ENCODE results near the gene PPCS. TPM values are rescaled to one million over a fixed set of nuclear protein-coding genes. Genes with fewer than 3 reads are reported as not detected.
A peak's percentile ranks its signal among the peaks of the same experiment; 100 is the strongest.

The PPCS gene
- total and polyA plus RNA-seq, 2 donors (not counting 3 experiments of a cell fraction or from before 2014, with no cell fraction given): 31.7 to 32.6 TPM

DNA sequence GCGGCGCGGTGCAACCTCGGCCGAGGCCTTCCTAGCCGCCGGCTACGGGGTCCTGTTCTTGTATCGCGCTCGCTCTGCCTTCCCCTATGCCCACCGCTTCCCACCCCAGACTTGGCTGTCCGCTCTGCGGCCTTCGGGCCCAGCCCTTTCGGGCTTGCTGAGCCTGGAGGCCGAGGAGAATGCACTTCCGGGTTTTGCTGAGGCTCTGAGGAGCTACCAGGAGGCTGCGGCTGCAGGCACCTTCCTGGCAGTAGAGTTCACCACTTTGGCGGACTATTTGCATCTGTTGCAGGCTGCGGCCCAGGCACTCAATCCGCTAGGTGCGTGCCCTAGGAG, 379 bp downstream of the PPCS start:
- TF ChIP-seq, protein P1, sequence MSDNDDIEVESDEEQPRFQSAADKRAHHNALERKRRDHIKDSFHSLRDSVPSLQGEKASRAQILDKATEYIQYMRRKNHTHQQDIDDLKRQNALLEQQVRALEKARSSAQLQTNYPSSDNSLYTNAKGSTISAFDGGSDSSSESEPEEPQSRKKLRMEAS (IDR thresholded peaks at IDR 0.05; ENCODE audit: insufficient read depth, insufficient read length): no peak
- TF ChIP-seq FOS (IDR thresholded peaks at IDR 0.05; ENCODE audit: borderline replicate concordance, insufficient read depth, low read length): no peak
- TF ChIP-seq POLR2A (IDR thresholded peaks at IDR 0.05; ENCODE audit: low read depth, low read length): no peak
- no peak for TF ChIP-seq MYC (IDR thresholded peaks at IDR 0.05; ENCODE audit: low read depth, low read length)
- no peak for TF ChIP-seq GATA2 (IDR thresholded peaks at IDR 0.05; ENCODE audit: insufficient read depth, insufficient read length, low read depth, low read length)
- no peak for TF ChIP-seq EZH2 (IDR thresholded peaks at IDR 0.05; ENCODE audit: borderline replicate concordance, low read depth, low read length, severe bottlenecking)
- peak; percentile 2 for TF ChIP-seq POLR2AphosphoS5 (IDR thresholded peaks at IDR 0.05; ENCODE audit: insufficient read depth, low read depth, low read length)
- H2AFZ ChIP-seq (ENCODE audit: low read depth, low read length): peak overlapping the region; percentile 94
- H3K27me3 ChIP-seq (ENCODE audit: control insufficient read depth in 2 of 2, insufficient read depth in 2 of 2, low read length in 2 of 2): no peaks in the 10 kb centered on the region
- peaks cover 5% of the 10 kb centered on the region for H3K4me1 ChIP-seq (ENCODE audit: control insufficient read depth, extremely low read depth, insufficient read depth, low read length)
- H3K4me3 ChIP-seq (replicated peaks in 1 of 3; ENCODE audit: insufficient read depth in 1 of 3, low read depth in 1 of 3, low read length in 3 of 3): peak overlapping the region; percentile 29 to 62 (median 59)
- H3K4me2 ChIP-seq (ENCODE audit: insufficient read depth, low read length): peak overlapping the region; percentile 56
- ChIA-PET CTCF (interaction anchor here (1.0 to 1.6 kb wide), 4 partner anchors 29 to 234 kb away, joined by 3 to 6 read pairs (median 4); no protein-coding TSS in a partner anchor), POLR2A (no interaction called here)
- intact Hi-C loops (cut with micrococcal nuclease): loop anchor here (2.0 to 5.0 kb wide), 3 partner anchors 16 to 311 kb away; partner anchors contain the start of genes C1orf50 and P3H1
- DNase-seq (ENCODE audit: low read depth, low spot score): peak; percentile 69
- H4K20me1 ChIP-seq (replicated peaks; ENCODE audit: control insufficient read depth, extremely low read depth, insufficient read depth, low read length): no peaks in the 10 kb centered on the region
- dilution Hi-C loops (cut with MboI; ENCODE audit: extremely low pct_ligation_motif_present, low sequenced_read_pairs): no loop called here
- peak; percentile 33 for FAIRE-seq
- H3K9me3 ChIP-seq (replicated peaks; ENCODE audit: control insufficient read depth, insufficient read depth, low read length): no peaks in the 10 kb centered on the region
- H3K79me2 ChIP-seq (ENCODE audit: control insufficient read depth, insufficient read depth, low read length): no peaks in the 10 kb centered on the region
- H3K9me1 ChIP-seq (replicated peaks; ENCODE audit: control insufficient read depth, extremely low read depth, insufficient read depth, low read length): no peaks in the 10 kb centered on the region
- H3K9ac ChIP-seq (replicated peaks; ENCODE audit: extremely low read depth, insufficient read depth, low read length): peak overlapping the region; percentile 76
- BruUV-seq (replicated peaks): TSS peak; percentile 42
- peak overlapping the region; percentile 46 for H3K27ac ChIP-seq (ENCODE audit: insufficient read depth, low read depth, low read length)
- no peaks in the 10 kb centered on the region for H3K36me3 ChIP-seq (ENCODE audit: control insufficient read depth in 2 of 2, extremely low read depth in 1 of 2, insufficient read depth in 2 of 2, low read length in 2 of 2)

- intact Hi-C loops (cut with micrococcal nuclease): no loop called here
- FAIRE-seq: no peak
- no peaks in the 10 kb centered on the region for H3K79me2 ChIP-seq (ENCODE audit: control insufficient read depth, insufficient read depth, low read length)
These were observed 4.9 kb downstream of the PPCS start for GRCh38 chr1:42461196-42461595.

More at GRCh38 chr1:42461196-42461595, 4.9 kb downstream of the PPCS start:
- TF ChIP-seq, protein P2, sequence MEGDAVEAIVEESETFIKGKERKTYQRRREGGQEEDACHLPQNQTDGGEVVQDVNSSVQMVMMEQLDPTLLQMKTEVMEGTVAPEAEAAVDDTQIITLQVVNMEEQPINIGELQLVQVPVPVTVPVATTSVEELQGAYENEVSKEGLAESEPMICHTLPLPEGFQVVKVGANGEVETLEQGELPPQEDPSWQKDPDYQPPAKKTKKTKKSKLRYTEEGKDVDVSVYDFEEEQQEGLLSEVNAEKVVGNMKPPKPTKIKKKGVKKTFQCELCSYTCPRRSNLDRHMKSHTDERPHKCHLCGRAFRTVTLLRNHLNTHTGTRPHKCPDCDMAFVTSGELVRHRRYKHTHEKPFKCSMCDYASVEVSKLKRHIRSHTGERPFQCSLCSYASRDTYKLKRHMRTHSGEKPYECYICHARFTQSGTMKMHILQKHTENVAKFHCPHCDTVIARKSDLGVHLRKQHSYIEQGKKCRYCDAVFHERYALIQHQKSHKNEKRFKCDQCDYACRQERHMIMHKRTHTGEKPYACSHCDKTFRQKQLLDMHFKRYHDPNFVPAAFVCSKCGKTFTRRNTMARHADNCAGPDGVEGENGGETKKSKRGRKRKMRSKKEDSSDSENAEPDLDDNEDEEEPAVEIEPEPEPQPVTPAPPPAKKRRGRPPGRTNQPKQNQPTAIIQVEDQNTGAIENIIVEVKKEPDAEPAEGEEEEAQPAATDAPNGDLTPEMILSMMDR (IDR thresholded peaks at IDR 0.05; ENCODE audit: extremely low read depth in 1 of 2, insufficient read depth in 1 of 2, low read depth in 1 of 2, low read length in 2 of 2): no peak
- TF ChIP-seq EZH2 (IDR thresholded peaks at IDR 0.05; ENCODE audit: borderline replicate concordance, low read depth, low read length, severe bottlenecking) (no peak), JUN (IDR thresholded peaks at IDR 0.05; ENCODE audit: borderline replicate concordance, insufficient read depth, insufficient read length, low read depth) (no peak), GATA2 (IDR thresholded peaks at IDR 0.05; ENCODE audit: insufficient read depth, insufficient read length, low read depth, low read length) (no peak), FOS (IDR thresholded peaks at IDR 0.05; ENCODE audit: borderline replicate concordance, insufficient read depth, low read length) (no peak), POLR2AphosphoS5 (IDR thresholded peaks at IDR 0.05; ENCODE audit: insufficient read depth, low read depth, low read length) (no peak), POLR2A (IDR thresholded peaks at IDR 0.05; ENCODE audit: low read depth, low read length) (no peak), MYC (IDR thresholded peaks at IDR 0.05; ENCODE audit: low read depth, low read length) (no peak)
- TF ChIP-seq, protein P1 (IDR thresholded peaks at IDR 0.05; ENCODE audit: insufficient read depth, insufficient read length): no peak
- Histone ChIP-seq H4K20me1 (replicated peaks; ENCODE audit: control insufficient read depth, extremely low read depth, insufficient read depth, low read length) (no peaks in the 10 kb centered on the region), H3K27me3 (ENCODE audit: control insufficient read depth in 2 of 2, insufficient read depth in 2 of 2, low read length in 2 of 2) (no peaks in the 10 kb centered on the region), H3K27ac (ENCODE audit: insufficient read depth, low read depth, low read length) (no peak overlapping the region), H3K4me2 (ENCODE audit: insufficient read depth, low read length) (no peak overlapping the region), H3K9me3 (replicated peaks; ENCODE audit: control insufficient read depth, insufficient read depth, low read length) (no peaks in the 10 kb centered on the region), H3K9ac (replicated peaks; ENCODE audit: extremely low read depth, insufficient read depth, low read length) (no peak overlapping the region), H2AFZ (ENCODE audit: low read depth, low read length) (no peak overlapping the region), H3K4me3 (replicated peaks in 1 of 3; ENCODE audit: insufficient read depth in 1 of 3, low read depth in 1 of 3, low read length in 3 of 3) (no peak overlapping the region), H3K9me1 (replicated peaks; ENCODE audit: control insufficient read depth, extremely low read depth, insufficient read depth, low read length) (no peaks in the 10 kb centered on the region), H3K36me3 (ENCODE audit: control insufficient read depth in 2 of 2, extremely low read depth in 1 of 2, insufficient read depth in 2 of 2, low read length in 2 of 2) (no peaks in the 10 kb centered on the region), H3K4me1 (ENCODE audit: control insufficient read depth, extremely low read depth, insufficient read depth, low read length) (peaks cover 12% of the 10 kb centered on the region)
- BruUV-seq (replicated peaks): no TSS peak
- dilution Hi-C loops (cut with MboI; ENCODE audit: extremely low pct_ligation_motif_present, low sequenced_read_pairs): no loop called here
- POLR2A ChIA-PET: no interaction called here
- DNase-seq (ENCODE audit: low read depth, low spot score): no peak
- CTCF ChIA-PET: no interaction called here

Measured in endothelial cell of umbilical vein (primary cell).